Keratinocyte (primary cell): Measurements from ENCODE around the gene TMEM9B. TPM values are rescaled to one million over a fixed set of nuclear protein-coding genes. Genes with fewer than 3 reads are reported as not detected.
A peak's percentile ranks its signal among the peaks of the same experiment; 100 is the strongest.

Source experiments
- DNase-seq: peaks from one replicate; pipeline ENCODE4 v3.0.0-alpha.2; 2011; ENCODE audit warnings: low read depth, missing footprints, low spot score
- FAIRE-seq: peaks from 2 replicates; lab custom pipeline; 2011; peaks lifted over from hg19 to GRCh38; lab: Jason Lieb, UNC
- H2AFZ ChIP-seq: 2 replicates; pipeline ENCODE4 v1.6.0; 2012; ENCODE audit warnings: low read length, control low read depth, inconsistent platforms; ENCODE audit not compliant: control insufficient read depth
- H3K27ac ChIP-seq: 2 replicates; pipeline ENCODE4 v1.5.1; 2011; ENCODE audit warnings: low read length; ENCODE audit not compliant: control insufficient read depth, insufficient read depth
- H3K27me3 ChIP-seq: 3 replicates; pipeline ENCODE4 v1.6.0; 2011; ENCODE audit warnings: low read length; ENCODE audit not compliant: control insufficient read depth, insufficient read depth; ENCODE audit errors: extremely low read depth
- H3K36me3 ChIP-seq, 2 experiments: 2 replicates in 1 of 2; 3 replicates in 1 of 2; pipeline ENCODE4 v1.5.1; 2011; ENCODE audit warnings: low read length in 2 of 2, mild to moderate bottlenecking in 1 of 2; ENCODE audit not compliant: control insufficient read depth in 2 of 2, insufficient read depth in 2 of 2; ENCODE audit errors: extremely low read depth in 1 of 2
- H3K4me1 ChIP-seq: 3 replicates; pipeline ENCODE4 v1.5.1; 2011; ENCODE audit warnings: low read length; ENCODE audit not compliant: control insufficient read depth, insufficient read depth; ENCODE audit errors: extremely low read depth
- H3K4me2 ChIP-seq: 3 replicates; pipeline ENCODE4 v1.6.0; 2011; ENCODE audit warnings: low read depth, low read length; ENCODE audit not compliant: control insufficient read depth, insufficient read depth; ENCODE audit errors: extremely low read depth
- H3K4me3 ChIP-seq, 3 experiments: fragments of 200-600 bp in 1 of 3; sonication (generic) in 1 of 3; 2 replicates in 2 of 3; 3 replicates in 1 of 3; pipeline ENCODE4 v1.5.1; 2011 to 2016; ENCODE audit warnings: low read length in 3 of 3, mild to moderate bottlenecking in 3 of 3, control low read depth in 2 of 3, inconsistent platforms in 1 of 3, low read depth in 1 of 3, mixed read lengths in 1 of 3, mixed run types in 1 of 3, moderate library complexity in 1 of 3; ENCODE audit not compliant: control insufficient read depth in 2 of 3, insufficient read depth in 2 of 3; ENCODE audit errors: extremely low read depth in 1 of 3
- H3K79me2 ChIP-seq: 2 replicates; pipeline ENCODE4 v1.6.0; 2012; ENCODE audit warnings: low read length; ENCODE audit not compliant: control insufficient read depth, insufficient read depth
- H3K9ac ChIP-seq: 3 replicates; pipeline ENCODE4 v1.6.0; 2011; ENCODE audit warnings: low read length; ENCODE audit not compliant: control insufficient read depth, insufficient read depth; ENCODE audit errors: extremely low read depth
- H3K9me1 ChIP-seq: 3 replicates; pipeline ENCODE4 v1.6.0; 2011; ENCODE audit warnings: low read length; ENCODE audit not compliant: control insufficient read depth, insufficient read depth; ENCODE audit errors: extremely low read depth
- H3K9me3 ChIP-seq: 2 replicates; pipeline ENCODE4 v1.5.1; 2012; ENCODE audit warnings: low read depth, low read length; ENCODE audit not compliant: control insufficient read depth
- H4K20me1 ChIP-seq: 3 replicates; pipeline ENCODE4 v1.6.0; 2011; ENCODE audit warnings: low read length; ENCODE audit not compliant: control insufficient read depth, insufficient read depth; ENCODE audit errors: extremely low read depth
- EZH2 ChIP-seq: IDR thresholded peaks from one replicate; pipeline ENCODE4 v1.6.1; 2012; ENCODE audit warnings: inconsistent platforms, mild to moderate bottlenecking, low read length, moderate library complexity
- dilution Hi-C: fragments of 300-500 bp; cut with MboI; formaldehyde crosslinking; loops from one replicate; pipeline ENCODE4 v1.7.0; 2020; ENCODE audit warnings: low sequenced_read_pairs; ENCODE audit not compliant: extremely low pct_ligation_motif_present
- polyA plus RNA-seq, 5 experiments: library from polyadenylated mRNA; depleted of rRNA in 3 of 5; stranded (reverse) in 3 of 5; stranded (forward) in 1 of 5; unstranded in 1 of 5; fragments of >200 nt; gene quantifications; 1 replicate in 1 of 5; 2 replicates in 3 of 5; 3 replicates in 1 of 5; pipeline versions ENCODE4 v1.2.1 to v1.2.3, GENCODE V29; 2011 to 2012; ENCODE audit warnings: missing spikeins in 2 of 5, low read depth in 1 of 5, low replicate concordance in 1 of 5
- TF ChIP-seq, protein P1 (sequence below), 3 experiments: IDR thresholded peaks in 1 of 3; conservative IDR thresholded peaks in 1 of 3; optimal IDR thresholded peaks in 1 of 3; 2 replicates in 2 of 3; 3 replicates in 1 of 3; pipeline versions ENCODE3 to v1.5.1; 2011; ENCODE audit warnings: low read length in 3 of 3, mild to moderate bottlenecking in 3 of 3, moderate library complexity in 2 of 3, control low read depth in 1 of 3, inconsistent platforms in 1 of 3; ENCODE audit not compliant: insufficient read depth in 2 of 3; ENCODE audit errors: extremely low read depth in 1 of 3

The TMEM9B gene
- polyA plus RNA-seq, 1 donor (not counting 4 experiments of a cell fraction or from before 2014, with no cell fraction given) = 60.8 TPM

DNA sequence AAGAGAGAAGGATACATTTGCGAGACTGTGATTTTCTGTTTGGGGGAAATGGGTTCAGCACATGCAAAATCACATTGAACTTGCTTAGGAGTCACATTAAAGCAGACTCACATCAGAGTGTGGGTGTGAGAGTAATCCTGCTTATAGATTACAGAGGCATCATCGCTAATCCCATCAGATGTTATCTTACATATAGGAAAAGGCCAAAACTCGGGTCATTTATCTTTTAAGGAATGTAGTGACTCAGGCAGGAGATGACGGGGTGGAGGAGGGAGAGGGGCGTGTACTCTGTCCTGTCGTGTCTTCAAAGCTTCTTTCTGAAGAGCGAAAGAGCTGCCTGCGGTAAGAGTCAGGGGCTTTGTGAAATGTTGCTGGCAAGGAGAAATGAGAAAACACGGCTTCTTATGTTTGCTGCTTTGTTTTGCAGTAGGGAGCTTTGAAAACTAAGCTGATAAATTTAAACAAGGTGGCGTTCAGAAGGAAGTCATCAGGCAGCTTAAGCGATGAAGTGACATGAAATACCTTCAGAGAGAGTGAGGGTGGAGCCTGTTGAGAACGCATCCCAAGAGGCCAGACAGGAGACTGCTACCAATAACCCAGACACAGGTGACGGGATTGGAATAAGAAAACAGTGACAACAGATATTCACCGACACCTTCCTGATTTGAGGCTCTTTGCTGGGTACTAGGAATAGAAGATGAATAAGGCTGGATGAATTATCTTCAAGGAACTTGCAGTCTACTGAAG, 29.3 kb downstream of the TMEM9B start:
- FAIRE-seq (peak; percentile 80), DNase-seq (no peak)
- TF ChIP-seq, protein P1, sequence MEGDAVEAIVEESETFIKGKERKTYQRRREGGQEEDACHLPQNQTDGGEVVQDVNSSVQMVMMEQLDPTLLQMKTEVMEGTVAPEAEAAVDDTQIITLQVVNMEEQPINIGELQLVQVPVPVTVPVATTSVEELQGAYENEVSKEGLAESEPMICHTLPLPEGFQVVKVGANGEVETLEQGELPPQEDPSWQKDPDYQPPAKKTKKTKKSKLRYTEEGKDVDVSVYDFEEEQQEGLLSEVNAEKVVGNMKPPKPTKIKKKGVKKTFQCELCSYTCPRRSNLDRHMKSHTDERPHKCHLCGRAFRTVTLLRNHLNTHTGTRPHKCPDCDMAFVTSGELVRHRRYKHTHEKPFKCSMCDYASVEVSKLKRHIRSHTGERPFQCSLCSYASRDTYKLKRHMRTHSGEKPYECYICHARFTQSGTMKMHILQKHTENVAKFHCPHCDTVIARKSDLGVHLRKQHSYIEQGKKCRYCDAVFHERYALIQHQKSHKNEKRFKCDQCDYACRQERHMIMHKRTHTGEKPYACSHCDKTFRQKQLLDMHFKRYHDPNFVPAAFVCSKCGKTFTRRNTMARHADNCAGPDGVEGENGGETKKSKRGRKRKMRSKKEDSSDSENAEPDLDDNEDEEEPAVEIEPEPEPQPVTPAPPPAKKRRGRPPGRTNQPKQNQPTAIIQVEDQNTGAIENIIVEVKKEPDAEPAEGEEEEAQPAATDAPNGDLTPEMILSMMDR (optimal IDR thresholded peaks at IDR 0.05 in 1 of 3, IDR thresholded peaks at IDR 0.05 in 1 of 3, conservative IDR thresholded peaks at IDR 0.05 in 1 of 3; ENCODE audit: extremely low read depth in 1 of 3, insufficient read depth in 2 of 3, low read length in 3 of 3) = no peak
- no peak for TF ChIP-seq EZH2
- Histone ChIP-seq H3K9me1 (no peaks in the 10 kb centered on the region), H3K27ac (peak overlapping the region; percentile 10), H4K20me1 (no peaks in the 10 kb centered on the region), H3K9me3 (no peaks in the 10 kb centered on the region), H3K27me3 (no peaks in the 10 kb centered on the region), H3K9ac (no peak overlapping the region), H3K4me1 (peaks cover 14% of the 10 kb centered on the region), H3K79me2 (no peaks in the 10 kb centered on the region), H3K36me3 (no peaks in the 10 kb centered on the region), H3K4me3 (peak overlapping the region; percentile 13 to 57 (median 18)), H3K4me2 (peak overlapping the region; percentile 77), H2AFZ (peak overlapping the region; percentile 79)
- dilution Hi-C loops = no loop called here

DNA sequence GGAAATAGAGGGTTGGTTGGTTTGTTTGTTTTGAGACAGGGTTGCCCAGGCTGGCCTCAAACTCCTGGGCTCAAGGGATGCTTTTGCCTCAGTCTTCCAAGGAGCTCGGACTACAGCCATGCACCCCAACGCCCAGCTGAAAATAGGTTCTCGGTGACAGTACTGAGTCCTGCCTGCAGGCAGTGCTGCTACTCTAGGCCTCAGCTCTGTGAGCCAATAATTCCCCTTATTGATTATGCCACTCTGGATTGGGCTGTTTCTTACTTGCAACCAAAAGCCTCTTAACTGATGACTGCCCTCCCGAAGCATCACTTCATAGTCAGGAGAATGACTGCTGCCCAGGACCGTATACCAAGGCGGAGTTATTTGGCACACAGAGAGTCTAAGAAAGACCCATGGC, 30.3 kb downstream of the TMEM9B start:
- DNase-seq (no peak), FAIRE-seq (no peak)
- Histone ChIP-seq H3K36me3 (no peaks in the 10 kb centered on the region), H3K4me3 (no peak overlapping the region), H4K20me1 (no peaks in the 10 kb centered on the region), H3K27me3 (no peaks in the 10 kb centered on the region), H3K9ac (no peak overlapping the region), H3K27ac (no peak overlapping the region), H3K4me1 (peaks cover 20% of the 10 kb centered on the region), H3K9me3 (no peaks in the 10 kb centered on the region), H3K4me2 (no peak overlapping the region), H3K9me1 (no peaks in the 10 kb centered on the region), H3K79me2 (no peaks in the 10 kb centered on the region), H2AFZ (no peak overlapping the region)
- dilution Hi-C loops = no loop called here
- TF ChIP-seq EZH2 = no peak
- TF ChIP-seq, protein P1 (optimal IDR thresholded peaks at IDR 0.05 in 1 of 3, IDR thresholded peaks at IDR 0.05 in 1 of 3, conservative IDR thresholded peaks at IDR 0.05 in 1 of 3; ENCODE audit: extremely low read depth in 1 of 3, insufficient read depth in 2 of 3, low read length in 3 of 3) = peak in 1 of 3 experiments; percentile 5
